Transverse colon (tissue), 4 donors: Measurements from ENCODE around the gene SLC17A6. TPM values are rescaled to one million over a fixed set of nuclear protein-coding genes. Genes with fewer than 3 reads are reported as not detected.

Experiments used
- DNase-seq: peaks from one replicate; pipeline ENCODE4 v3.0.0-alpha.2; 2019
- H3K27ac ChIP-seq, 4 donors: fragments of 200-600 bp; sonication (generic); 2 replicates each; pipeline ENCODE4 v1.5.1; 2016 to 2018; ENCODE audit warnings: inconsistent platforms in 4 of 4
- H3K27me3 ChIP-seq: fragments of 200-600 bp; sonication (generic); 2 replicates; pipeline ENCODE4 v1.5.1; 2017; ENCODE audit warnings: inconsistent platforms
- H3K36me3 ChIP-seq, 4 donors: fragments of 200-600 bp; sonication (generic); 2 replicates each; pipeline ENCODE4 v1.5.1; 2017 to 2019; ENCODE audit warnings: inconsistent platforms in 4 of 4
- H3K4me1 ChIP-seq, 4 donors: fragments of 200-600 bp; sonication (generic); 2 replicates each; pipeline ENCODE4 v1.5.1; 2017 to 2020; ENCODE audit warnings: inconsistent platforms in 4 of 4
- H3K4me3 ChIP-seq, 4 donors: fragments of 200-600 bp; sonication (generic); 1 replicate in 1 of 4; 2 replicates in 3 of 4; pipeline versions ENCODE4 v1.5.1 to v1.6.1; 2017 to 2019; ENCODE audit warnings: inconsistent platforms in 4 of 4
- H3K9me3 ChIP-seq, 2 donors: fragments of 200-600 bp; sonication (generic); 2 replicates each; pipeline ENCODE4 v1.5.1; 2017 to 2019; ENCODE audit warnings: inconsistent platforms in 2 of 2
- EP300 ChIP-seq: sonication (generic); formaldehyde crosslinking; IDR thresholded peaks from one replicate; pipeline ENCODE4 v1.6.1; 2017; ENCODE audit warnings: antibody characterized with exemption, low read depth
- POLR2A ChIP-seq: fragments of 450-650 bp; IDR thresholded peaks from one replicate; pipeline ENCODE4 v1.6.1; 2016; ENCODE audit warnings: antibody characterized with exemption, mild to moderate bottlenecking, moderate library complexity
- POLR2AphosphoS5 ChIP-seq, 3 donors: sonication (generic); formaldehyde crosslinking; IDR thresholded peaks; one replicate each; pipeline ENCODE4 v1.6.1; 2016; ENCODE audit warnings: antibody characterized with exemption in 3 of 3
- WGBS, 2 donors: methylation state at CpG; one replicate each; pipeline ENCODE4 v1.1.5; 2018; ENCODE audit warnings: low coverage in 1 of 2; 5-methylcytosine and 5-hydroxymethylcytosine counted together
- in situ Hi-C, 4 donors: fragments of 200-750 bp; cut with MboI; loops; one replicate each; pipeline versions ENCODE4 v1.15.0 to v1.15.1; 2017; ENCODE audit warnings: low sequenced_read_pairs in 3 of 4, low pct_ligation_motif_present in 1 of 4, low pct_unique_long_range_greater_than_20kb in 1 of 4
- intact Hi-C: fragments of 100-400 bp; cut with DNase I; formaldehyde crosslinking; loops from one replicate; pipeline ENCODE4 v1.15.1; 2023; ENCODE audit warnings: low total_unique reads
- total RNA-seq, 4 donors: library from RNA; depleted of rRNA; stranded (reverse); fragments of >200 nt; gene quantifications; one replicate each; pipeline ENCODE4 v1.1.0, GENCODE V29; 2016
- TF ChIP-seq, protein P1 (sequence below), 5 experiments: fragments of 200-600 bp in 3 of 5; fragments of 450-650 bp in 2 of 5; sonication (generic) in 3 of 5; IDR thresholded peaks; 1 replicate in 2 of 5; 2 replicates in 3 of 5; pipeline ENCODE4 v1.5.1; 2016 to 2017; ENCODE audit warnings: antibody characterized with exemption in 5 of 5, inconsistent platforms in 3 of 5, mild to moderate bottlenecking in 2 of 5, moderate library complexity in 1 of 5

SLC17A6 gene
- total RNA-seq, 4 donors from 2014 or later, result not detected

DNA sequence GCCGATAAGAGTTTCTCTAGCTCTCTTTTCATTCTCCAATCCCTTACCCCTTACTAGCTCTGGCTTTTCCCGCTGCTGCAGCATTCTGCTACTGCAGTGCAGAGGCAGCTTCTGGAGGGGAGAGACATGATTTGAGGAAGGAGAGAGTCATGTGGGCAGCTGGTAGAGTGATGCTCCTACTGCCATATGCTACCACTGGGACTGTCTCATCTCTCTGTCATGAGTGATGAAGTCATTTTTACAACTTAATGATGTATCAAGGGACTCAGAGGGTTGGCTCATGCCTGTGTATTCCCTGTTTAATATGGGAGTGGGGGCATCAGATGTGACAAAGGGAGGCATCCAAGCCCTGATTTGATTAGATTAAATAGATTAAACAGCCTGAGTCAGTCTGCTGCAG is 11.3 kb downstream of the SLC17A6 start:
- Histone ChIP-seq H3K27ac (no peak overlapping the region), H3K27me3 (peaks cover 26% of the 10 kb centered on the region), H3K4me1 (no peaks in the 10 kb centered on the region), H3K36me3 (no peaks in the 10 kb centered on the region), H3K9me3 (no peaks in the 10 kb centered on the region), H3K4me3 (no peak overlapping the region)
- intact Hi-C loops, result loop anchor here (10.0 kb wide), 1 partner anchor 195 kb away; no protein-coding TSS in a partner anchor
- no peak for DNase-seq
- WGBS, 2 donors, result 72% methylated on average over 2 of the region's 2 CpGs; no CpG with 5 or more reads in 1 of the 2 donors
- in situ Hi-C loops, result loop anchor here in 2 of 4 donors (25.0 kb wide), 1 partner anchor 438 kb away; no protein-coding TSS in a partner anchor
- TF ChIP-seq POLR2AphosphoS5 (IDR thresholded peaks at IDR 0.05) (no peak), EP300 (no peak), POLR2A (no peak)
- TF ChIP-seq, protein P1, sequence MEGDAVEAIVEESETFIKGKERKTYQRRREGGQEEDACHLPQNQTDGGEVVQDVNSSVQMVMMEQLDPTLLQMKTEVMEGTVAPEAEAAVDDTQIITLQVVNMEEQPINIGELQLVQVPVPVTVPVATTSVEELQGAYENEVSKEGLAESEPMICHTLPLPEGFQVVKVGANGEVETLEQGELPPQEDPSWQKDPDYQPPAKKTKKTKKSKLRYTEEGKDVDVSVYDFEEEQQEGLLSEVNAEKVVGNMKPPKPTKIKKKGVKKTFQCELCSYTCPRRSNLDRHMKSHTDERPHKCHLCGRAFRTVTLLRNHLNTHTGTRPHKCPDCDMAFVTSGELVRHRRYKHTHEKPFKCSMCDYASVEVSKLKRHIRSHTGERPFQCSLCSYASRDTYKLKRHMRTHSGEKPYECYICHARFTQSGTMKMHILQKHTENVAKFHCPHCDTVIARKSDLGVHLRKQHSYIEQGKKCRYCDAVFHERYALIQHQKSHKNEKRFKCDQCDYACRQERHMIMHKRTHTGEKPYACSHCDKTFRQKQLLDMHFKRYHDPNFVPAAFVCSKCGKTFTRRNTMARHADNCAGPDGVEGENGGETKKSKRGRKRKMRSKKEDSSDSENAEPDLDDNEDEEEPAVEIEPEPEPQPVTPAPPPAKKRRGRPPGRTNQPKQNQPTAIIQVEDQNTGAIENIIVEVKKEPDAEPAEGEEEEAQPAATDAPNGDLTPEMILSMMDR (IDR thresholded peaks at IDR 0.05), result no peak

DNA sequence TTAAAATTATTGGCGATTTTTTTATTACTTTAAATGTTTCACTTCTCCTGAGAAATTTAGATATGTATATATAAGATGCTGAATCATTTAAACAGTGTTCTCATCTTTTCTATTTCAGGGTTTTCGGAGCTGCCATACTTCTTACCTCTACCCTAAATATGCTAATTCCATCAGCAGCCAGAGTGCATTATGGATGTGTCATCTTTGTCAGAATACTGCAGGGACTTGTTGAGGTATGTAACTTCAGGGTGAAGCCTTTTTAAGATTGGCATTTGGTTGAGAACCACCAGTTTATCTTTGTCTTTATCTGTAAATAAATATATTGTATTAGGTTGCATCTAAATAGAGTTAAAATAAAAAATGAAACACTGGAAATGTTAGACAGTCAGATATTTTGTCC is 21.1 kb downstream of the SLC17A6 start:
- no peak for DNase-seq
- Histone ChIP-seq H3K4me3 (no peak overlapping the region), H3K27me3 (no peaks in the 10 kb centered on the region), H3K27ac (no peak overlapping the region), H3K9me3 (no peaks in the 10 kb centered on the region), H3K4me1 (no peaks in the 10 kb centered on the region), H3K36me3 (no peaks in the 10 kb centered on the region)
- TF ChIP-seq, protein P1 (IDR thresholded peaks at IDR 0.05), result no peak
- no peak for TF ChIP-seq POLR2A
- TF ChIP-seq POLR2AphosphoS5 (IDR thresholded peaks at IDR 0.05), result no peak
- TF ChIP-seq EP300, result no peak
- in situ Hi-C loops (no loop called here), intact Hi-C loops (no loop called here)
- WGBS, 2 donors, result 68 to 75% methylated on average over 2 of the region's 2 CpGs

DNA sequence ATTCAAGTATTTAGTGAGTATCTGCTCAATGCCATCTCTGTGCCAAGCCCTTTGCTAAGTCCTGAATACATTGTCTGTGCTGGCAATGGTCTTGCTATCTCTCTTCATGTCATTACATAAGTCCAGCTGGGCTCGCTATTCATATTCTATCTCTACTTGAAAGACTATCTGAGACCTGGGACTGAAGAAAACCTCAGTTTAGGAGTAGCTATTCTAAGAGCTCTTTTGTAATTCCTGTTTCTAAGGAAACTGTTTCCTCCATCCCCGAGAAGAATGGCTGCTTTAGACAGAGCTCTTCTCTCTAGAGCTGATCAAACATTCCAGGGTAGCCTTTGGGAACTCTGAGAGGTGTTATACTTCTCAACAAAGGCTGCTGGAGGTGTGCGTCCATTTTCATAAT is 33.0 kb downstream of the SLC17A6 start:
- no peaks in the 10 kb centered on the region for H3K9me3 ChIP-seq
- no peak overlapping the region for H3K27ac ChIP-seq
- in situ Hi-C loops (no loop called here), intact Hi-C loops (no loop called here)
- no peaks in the 10 kb centered on the region for H3K4me1 ChIP-seq
- H3K27me3 ChIP-seq, result no peaks in the 10 kb centered on the region
- TF ChIP-seq POLR2A (no peak), POLR2AphosphoS5 (IDR thresholded peaks at IDR 0.05) (no peak), EP300 (no peak)
- TF ChIP-seq, protein P1 (IDR thresholded peaks at IDR 0.05), result no peak
- no peak for DNase-seq
- H3K4me3 ChIP-seq, result no peak overlapping the region
- H3K36me3 ChIP-seq, result no peaks in the 10 kb centered on the region
- 29 to 44% methylated on average over 1 to 3 of the region's 3 CpGs for WGBS, 2 donors

DNA sequence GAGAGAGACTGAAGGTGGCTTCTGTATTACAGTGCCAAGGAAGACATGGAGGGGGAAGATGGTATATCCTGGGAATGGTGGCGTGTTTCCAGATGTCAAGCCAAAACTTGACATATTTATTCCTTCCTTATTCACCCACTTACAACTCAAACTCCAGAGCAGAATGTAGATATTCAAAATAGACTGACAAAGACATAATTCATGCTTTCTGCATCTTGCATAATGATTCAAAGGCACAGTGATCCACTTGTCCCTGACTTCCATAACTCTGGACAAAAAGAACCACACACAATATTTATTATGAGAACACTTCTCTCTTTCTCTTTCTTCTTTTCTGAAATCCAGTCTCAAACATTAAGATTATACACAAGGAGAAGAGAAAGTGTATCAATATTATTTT is 48.9 kb downstream of the SLC17A6 start:
- no peak for DNase-seq
- no peaks in the 10 kb centered on the region for H3K36me3 ChIP-seq
- intact Hi-C loops (no loop called here), in situ Hi-C loops (no loop called here)
- no peak overlapping the region for H3K27ac ChIP-seq
- H3K4me3 ChIP-seq, result no peak overlapping the region
- WGBS, 2 donors, result 56 to 75% methylated on average over 1 of the region's 1 CpG
- no peaks in the 10 kb centered on the region for H3K27me3 ChIP-seq
- no peaks in the 10 kb centered on the region for H3K9me3 ChIP-seq
- no peaks in the 10 kb centered on the region for H3K4me1 ChIP-seq
- no peak for TF ChIP-seq POLR2AphosphoS5 (IDR thresholded peaks at IDR 0.05)
- TF ChIP-seq, protein P1 (IDR thresholded peaks at IDR 0.05), result no peak
- TF ChIP-seq POLR2A, result no peak
- TF ChIP-seq EP300, result no peak
